Mucosa of descending colon (tissue), 3 donors: ENCODE results near the gene ELOB. TPM values are rescaled to one million over a fixed set of nuclear protein-coding genes. Genes with fewer than 3 reads are reported as not detected.

Experiments used
- ATAC-seq: fragments of 200-7000 bp; cut with Tn5 transposase; one replicate; pipeline ENCODE4 v1.9.1; 2020; ENCODE audit warnings: mild to moderate bottlenecking, moderate library complexity
- DNase-seq, 3 donors: peaks; one replicate each; pipeline ENCODE4 v3.0.0-alpha.2; 2020
- H3K36me3 ChIP-seq: fragments of 200-600 bp; one replicate; pipeline ENCODE4 v1.8.0; 2021; ENCODE audit warnings: low read depth, mild to moderate bottlenecking
- H3K4me1 ChIP-seq: fragments of 200-600 bp; one replicate; pipeline ENCODE4 v1.8.0; 2021; ENCODE audit warnings: low read depth, mild to moderate bottlenecking
- H3K4me3 ChIP-seq: fragments of 200-600 bp; one replicate; pipeline ENCODE4 v1.8.0; 2021; ENCODE audit warnings: mild to moderate bottlenecking
- H3K9me3 ChIP-seq: fragments of 200-600 bp; one replicate; pipeline ENCODE4 v1.8.0; 2021; ENCODE audit warnings: mild to moderate bottlenecking
- intact Hi-C, 2 donors: fragments of 100-400 bp; cut with DNase I in 1 of 2; cut with micrococcal nuclease in 1 of 2; formaldehyde crosslinking; loops; one replicate each; pipeline versions ENCODE4 v1.11.0 to v1.11.1; 2022; cut with DNase I, micrococcal nuclease
- total RNA-seq, 3 donors: library from RNA; stranded (reverse); fragmentation: NEBNext Ultra II Directional in 2 of 3; extraction: Animal tissue kit (Norgen Biotek cat#: 25700) in 2 of 3; gene quantifications; one replicate each; pipeline versions ENCODE4 v1.2.1 to v1.2.4, GENCODE V29; 2021 to 2023
- TF ChIP-seq, protein P1 (sequence below): fragments of 200-600 bp; IDR thresholded peaks from one replicate; pipeline ENCODE4 v1.8.0; 2022; ENCODE audit warnings: antibody characterized with exemption, mild to moderate bottlenecking
- donor health status: DM: no; HTN: no; CAD: no; lungs with moderate emphysema.
- donor health status: DM: no; HTN: no; CAD: no.
- donor health status: DM: no; HTN: yes; CAD: no.

ELOB gene
- total RNA-seq, 3 donors from 2014 or later: 231 to 296 (median 285) TPM

DNA sequence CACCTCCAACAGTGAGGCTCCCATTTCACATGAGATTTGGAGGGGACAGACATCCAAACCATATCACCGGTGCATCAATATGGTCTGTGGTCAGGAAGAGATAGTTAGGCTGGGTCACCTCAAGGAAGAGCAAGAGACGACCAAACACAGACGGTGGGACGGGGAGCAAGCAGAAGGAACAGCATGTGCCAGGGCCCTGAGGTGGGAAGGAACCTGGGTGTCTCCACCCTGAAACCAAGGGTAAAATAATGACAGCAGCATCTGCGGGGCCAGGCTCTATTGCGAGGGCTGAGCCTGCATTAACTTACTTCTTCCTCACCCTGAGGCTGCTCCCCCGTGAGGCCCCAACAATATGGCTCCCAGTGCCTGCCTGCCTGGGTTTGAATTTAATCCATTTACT is 31.1 kb upstream of the ELOB start:
- H3K36me3 ChIP-seq: no peaks in the 10 kb centered on the region
- TF ChIP-seq, protein P1, sequence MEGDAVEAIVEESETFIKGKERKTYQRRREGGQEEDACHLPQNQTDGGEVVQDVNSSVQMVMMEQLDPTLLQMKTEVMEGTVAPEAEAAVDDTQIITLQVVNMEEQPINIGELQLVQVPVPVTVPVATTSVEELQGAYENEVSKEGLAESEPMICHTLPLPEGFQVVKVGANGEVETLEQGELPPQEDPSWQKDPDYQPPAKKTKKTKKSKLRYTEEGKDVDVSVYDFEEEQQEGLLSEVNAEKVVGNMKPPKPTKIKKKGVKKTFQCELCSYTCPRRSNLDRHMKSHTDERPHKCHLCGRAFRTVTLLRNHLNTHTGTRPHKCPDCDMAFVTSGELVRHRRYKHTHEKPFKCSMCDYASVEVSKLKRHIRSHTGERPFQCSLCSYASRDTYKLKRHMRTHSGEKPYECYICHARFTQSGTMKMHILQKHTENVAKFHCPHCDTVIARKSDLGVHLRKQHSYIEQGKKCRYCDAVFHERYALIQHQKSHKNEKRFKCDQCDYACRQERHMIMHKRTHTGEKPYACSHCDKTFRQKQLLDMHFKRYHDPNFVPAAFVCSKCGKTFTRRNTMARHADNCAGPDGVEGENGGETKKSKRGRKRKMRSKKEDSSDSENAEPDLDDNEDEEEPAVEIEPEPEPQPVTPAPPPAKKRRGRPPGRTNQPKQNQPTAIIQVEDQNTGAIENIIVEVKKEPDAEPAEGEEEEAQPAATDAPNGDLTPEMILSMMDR: no peak
- H3K4me1 ChIP-seq: no peaks in the 10 kb centered on the region
- no peak for ATAC-seq
- no peak overlapping the region for H3K4me3 ChIP-seq
- intact Hi-C loops: no loop called here
- H3K9me3 ChIP-seq: peaks cover 7% of the 10 kb centered on the region
- peak in 2 of 3 donors; percentile 6 to 25 for DNase-seq

DNA sequence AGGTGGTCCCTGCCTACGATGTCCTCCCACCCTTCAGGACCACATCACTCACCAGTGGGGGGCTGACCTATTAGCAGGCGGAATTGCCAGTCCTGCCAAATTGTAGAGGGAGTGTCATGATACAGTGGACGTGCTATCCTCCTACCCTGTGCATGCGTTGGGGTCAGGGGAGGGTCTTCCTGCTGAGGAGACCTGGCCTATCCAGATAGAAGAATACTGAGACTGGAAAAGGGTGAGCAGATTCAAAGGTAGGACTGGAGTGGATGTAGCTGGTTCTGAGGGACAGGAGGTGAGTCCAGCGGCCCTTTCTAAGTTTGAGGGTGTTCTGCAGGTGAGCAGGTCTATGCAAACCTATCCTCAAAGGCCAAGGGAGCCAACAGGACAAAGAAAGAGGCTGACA is 29.2 kb upstream of the ELOB start:
- TF ChIP-seq, protein P1: no peak
- ATAC-seq (no peak), DNase-seq (peak in 1 of 3 donors; percentile 2)
- H3K4me3 ChIP-seq: no peak overlapping the region
- peaks cover 8% of the 10 kb centered on the region for H3K9me3 ChIP-seq
- no peaks in the 10 kb centered on the region for H3K4me1 ChIP-seq
- H3K36me3 ChIP-seq: no peaks in the 10 kb centered on the region
- intact Hi-C loops: no loop called here

DNA sequence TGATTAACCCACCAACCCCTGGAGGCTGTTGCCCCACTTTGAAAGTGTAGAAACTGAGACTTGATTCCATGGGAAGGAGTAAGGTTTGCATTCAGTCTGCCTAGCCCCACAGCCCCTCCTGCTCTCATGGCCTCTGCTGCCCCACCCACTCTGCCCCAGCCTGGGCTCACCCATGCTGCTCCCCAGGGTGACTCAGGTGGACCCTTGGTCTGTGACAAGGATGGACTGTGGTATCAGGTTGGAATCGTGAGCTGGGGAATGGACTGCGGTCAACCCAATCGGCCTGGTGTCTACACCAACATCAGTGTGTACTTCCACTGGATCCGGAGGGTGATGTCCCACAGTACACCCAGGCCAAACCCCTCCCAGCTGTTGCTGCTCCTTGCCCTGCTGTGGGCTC is 27.6 kb upstream of the ELOB start:
- DNase-seq (peak in 2 of 3 donors; percentile 14 to 34), ATAC-seq (no peak)
- Histone ChIP-seq H3K4me1 (no peaks in the 10 kb centered on the region), H3K4me3 (no peak overlapping the region), H3K36me3 (no peaks in the 10 kb centered on the region), H3K9me3 (peaks cover 8% of the 10 kb centered on the region)
- TF ChIP-seq, protein P1: no peak
- intact Hi-C loops: no loop called here

DNA sequence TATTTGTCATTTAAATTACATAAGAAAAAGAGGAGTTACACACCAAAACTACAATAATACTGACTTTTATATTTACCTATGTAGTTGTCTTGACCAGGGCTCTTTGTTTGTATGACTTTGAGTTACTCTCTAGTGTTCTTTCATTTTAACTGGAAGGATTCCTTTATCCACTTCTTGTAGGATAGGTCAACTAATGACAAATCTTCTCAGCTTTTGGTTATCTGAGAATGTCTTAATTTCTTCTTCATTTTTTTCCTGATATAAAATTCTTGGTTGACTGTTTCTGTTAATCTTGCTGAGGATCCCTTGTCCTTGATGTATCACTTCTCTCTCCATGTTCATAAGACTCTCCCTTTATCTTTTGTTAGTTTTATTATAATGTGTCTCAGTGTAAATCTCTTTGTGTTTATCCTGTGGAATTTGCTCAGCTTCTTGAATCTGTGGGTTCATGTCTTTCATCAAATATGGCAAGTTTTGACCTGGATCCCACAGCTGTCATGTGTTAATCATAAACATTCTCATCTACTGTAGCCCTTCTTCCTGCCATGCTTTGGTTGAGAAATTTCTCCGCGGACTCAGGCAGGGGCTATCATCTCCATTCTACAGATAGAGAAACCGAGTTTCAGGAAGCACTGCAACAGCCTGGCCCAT is 26.6 kb upstream of the ELOB start:
- Histone ChIP-seq H3K36me3 (no peaks in the 10 kb centered on the region), H3K4me3 (no peak overlapping the region), H3K4me1 (peaks cover 8% of the 10 kb centered on the region), H3K9me3 (peaks cover 8% of the 10 kb centered on the region)
- intact Hi-C loops: no loop called here
- TF ChIP-seq, protein P1: no peak
- DNase-seq (peak in 1 of 3 donors; percentile 5), ATAC-seq (no peak)

DNA sequence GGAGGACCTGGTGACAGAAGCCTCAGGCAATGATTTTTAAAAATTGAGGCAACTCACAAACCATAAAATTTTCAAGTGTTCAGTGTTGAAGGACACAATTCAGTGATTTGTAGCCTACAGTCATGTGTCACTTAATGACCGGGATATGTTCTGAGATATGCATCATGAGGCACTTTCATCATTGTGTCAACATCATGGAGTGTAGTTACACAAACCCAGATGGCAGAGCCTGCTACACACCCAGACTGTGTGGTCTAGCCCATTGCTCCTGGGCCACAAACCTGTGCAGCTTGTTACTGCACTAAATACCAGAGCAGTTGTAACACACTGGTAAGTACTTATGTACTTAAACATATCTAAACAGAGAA is 22.8 kb upstream of the ELOB start:
- H3K9me3 ChIP-seq: peaks cover 8% of the 10 kb centered on the region
- peaks cover 18% of the 10 kb centered on the region for H3K4me1 ChIP-seq
- no peaks in the 10 kb centered on the region for H3K36me3 ChIP-seq
- DNase-seq (peak; percentile 70 to 86 (median 76)), ATAC-seq (peak; percentile 94)
- intact Hi-C loops: no loop called here
- TF ChIP-seq, protein P1: no peak
- H3K4me3 ChIP-seq: no peak overlapping the region
